22Rv1 (cell line): Measurements from ENCODE around the gene CDKN1C.

Experiments
- H3K27ac ChIP-seq: fragments of 450-650 bp; 2 replicates; pipeline ENCODE4 v1.5.1; 2017
- CTCF ChIP-seq: fragments of 450-650 bp; IDR thresholded peaks from 2 replicates; pipeline ENCODE4 v1.5.1; 2017; ENCODE audit warnings: mild to moderate bottlenecking
- ZFX ChIP-seq: fragments of 450-650 bp; IDR thresholded peaks from 2 replicates; pipeline ENCODE4 v1.6.1; 2017; ENCODE audit warnings: antibody characterized with exemption, borderline replicate concordance

Gene CDKN1C

GRCh38 chr11:2886191-2886894, 768 bp upstream of the CDKN1C start:
- no peak for TF ChIP-seq CTCF
- no peak for TF ChIP-seq ZFX
- H3K27ac ChIP-seq: no peak overlapping the region

GRCh38 chr11:2885017-2885677, 428 bp downstream of the CDKN1C start:
- peak overlapping the region; percentile 36 for H3K27ac ChIP-seq
- TF ChIP-seq CTCF: peak; percentile 64
- no peak for TF ChIP-seq ZFX

- TF ChIP-seq CTCF (no peak), ZFX (no peak)
- H3K27ac ChIP-seq: no peak overlapping the region
These were observed 1.4 kb downstream of the CDKN1C start for GRCh38 chr11:2883979-2884815.

- TF ChIP-seq CTCF: no peak
- no peak for TF ChIP-seq ZFX
- no peak overlapping the region for H3K27ac ChIP-seq
These were observed 2.0 kb downstream of the CDKN1C start for GRCh38 chr11:2883640-2883978.

- no peak overlapping the region for H3K27ac ChIP-seq
- TF ChIP-seq CTCF (no peak), ZFX (no peak)
These were observed 3.0 kb downstream of the CDKN1C start for GRCh38 chr11:2882396-2883110.

- TF ChIP-seq CTCF: no peak
- no peak overlapping the region for H3K27ac ChIP-seq
These were observed 3.6 kb downstream of the CDKN1C start for GRCh38 chr11:2881981-2882375.
